Fibroblast of skin of left biceps (primary cell): ENCODE results near the gene ZCCHC24.

Experiments used
- DNase-seq, 2 experiments: peaks; one replicate each; pipeline ENCODE4 v3.0.0-alpha.2; 2013; ENCODE audit warnings: low read depth in 2 of 2

Gene ZCCHC24

GRCh38 chr10:79399223-79399831 lies 46.1 kb downstream of the ZCCHC24 start:
- DNase-seq, result peak; percentile 84

- no peak for DNase-seq
Measured at GRCh38 chr10:79398642-79399041, 46.8 kb downstream of the ZCCHC24 start.

- DNase-seq, result no peak
Measured at GRCh38 chr10:79397575-79398303, 47.7 kb downstream of the ZCCHC24 start.

GRCh38 chr10:79397051-79397450 lies 48.4 kb downstream of the ZCCHC24 start:
- no peak for DNase-seq

- no peak for DNase-seq
Measured at GRCh38 chr10:79396520-79396919, 48.9 kb downstream of the ZCCHC24 start.

- DNase-seq, result no peak
Measured at GRCh38 chr10:79394664-79395063, 50.8 kb downstream of the ZCCHC24 start.

GRCh38 chr10:79393924-79394610 lies 51.4 kb downstream of the ZCCHC24 start:
- DNase-seq, result no peak

GRCh38 chr10:79393221-79393923 lies 52.1 kb downstream of the ZCCHC24 start:
- no peak for DNase-seq

- DNase-seq, result no peak
Measured at GRCh38 chr10:79392506-79393176, 52.8 kb downstream of the ZCCHC24 start.

- no peak for DNase-seq
Measured at GRCh38 chr10:79392020-79392398, 53.4 kb downstream of the ZCCHC24 start.

- DNase-seq, result no peak
Measured at GRCh38 chr10:79391231-79392019, 54.0 kb downstream of the ZCCHC24 start.

GRCh38 chr10:79390551-79391229 lies 54.7 kb downstream of the ZCCHC24 start:
- no peak for DNase-seq

- no peak for DNase-seq
Measured at GRCh38 chr10:79390057-79390456, 55.4 kb downstream of the ZCCHC24 start.

- DNase-seq, result no peak
Measured at GRCh38 chr10:79387974-79388850, 57.2 kb downstream of the ZCCHC24 start.

- DNase-seq, result no peak
Measured at GRCh38 chr10:79387466-79387973, 57.9 kb downstream of the ZCCHC24 start.

GRCh38 chr10:79386637-79387465 lies 58.6 kb downstream of the ZCCHC24 start:
- no peak for DNase-seq

GRCh38 chr10:79385804-79386531 lies 59.5 kb downstream of the ZCCHC24 start:
- no peak for DNase-seq

- no peak for DNase-seq
Measured at GRCh38 chr10:79385392-79385795, 60.0 kb downstream of the ZCCHC24 start.
